Mesangial cell (primary cell): ENCODE data around the gene MBOAT7. TPM values are rescaled to one million over a fixed set of nuclear protein-coding genes. Genes with fewer than 3 reads are reported as not detected.

ENCODE experiments used
- total RNA-seq: library from RNA; depleted of rRNA; stranded (reverse); fragments of >200 nt; gene quantifications from 2 replicates; pipeline ENCODE4 v1.2.3, GENCODE V29; 2015

The MBOAT7 gene, protein sequence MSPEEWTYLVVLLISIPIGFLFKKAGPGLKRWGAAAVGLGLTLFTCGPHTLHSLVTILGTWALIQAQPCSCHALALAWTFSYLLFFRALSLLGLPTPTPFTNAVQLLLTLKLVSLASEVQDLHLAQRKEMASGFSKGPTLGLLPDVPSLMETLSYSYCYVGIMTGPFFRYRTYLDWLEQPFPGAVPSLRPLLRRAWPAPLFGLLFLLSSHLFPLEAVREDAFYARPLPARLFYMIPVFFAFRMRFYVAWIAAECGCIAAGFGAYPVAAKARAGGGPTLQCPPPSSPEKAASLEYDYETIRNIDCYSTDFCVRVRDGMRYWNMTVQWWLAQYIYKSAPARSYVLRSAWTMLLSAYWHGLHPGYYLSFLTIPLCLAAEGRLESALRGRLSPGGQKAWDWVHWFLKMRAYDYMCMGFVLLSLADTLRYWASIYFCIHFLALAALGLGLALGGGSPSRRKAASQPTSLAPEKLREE
- total RNA-seq, result 140 and 150 TPM in 2 replicates

DNA sequence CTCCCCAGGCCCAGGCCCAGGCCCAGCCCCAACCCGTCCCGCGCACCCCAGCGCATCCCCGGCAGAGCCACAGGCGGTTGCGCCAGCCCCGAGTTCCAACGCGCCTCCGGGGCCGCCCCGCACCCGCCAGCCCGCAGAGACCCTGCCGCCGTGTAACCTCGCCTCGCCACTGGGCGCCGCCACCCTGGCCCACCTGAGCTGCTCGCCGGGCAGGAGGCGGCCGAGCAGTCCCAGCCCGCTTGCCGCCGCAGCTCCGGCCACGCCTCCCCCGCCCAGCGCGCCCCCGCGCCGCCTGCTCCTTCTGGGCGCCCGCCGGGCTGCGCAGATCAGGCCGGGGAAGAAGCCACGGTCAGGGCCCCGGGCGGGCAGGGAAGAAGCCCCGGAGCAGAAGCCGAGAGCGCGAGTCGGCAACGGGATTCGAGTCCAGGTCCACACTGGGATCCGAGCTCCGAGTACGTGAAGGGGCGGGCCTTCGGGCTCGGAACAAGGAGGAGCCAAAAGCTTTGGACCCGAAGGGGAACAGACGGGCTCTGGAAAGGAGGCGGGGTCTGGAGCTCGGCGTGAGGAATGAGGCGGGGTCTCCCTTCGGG lies at the start of gene MBOAT7:
TSS of gene MBOAT7 (minus strand) at position 436 of the 590 bp plus-strand sequence. CDS start 1,072 bp downstream, outside the sequence.

DNA sequence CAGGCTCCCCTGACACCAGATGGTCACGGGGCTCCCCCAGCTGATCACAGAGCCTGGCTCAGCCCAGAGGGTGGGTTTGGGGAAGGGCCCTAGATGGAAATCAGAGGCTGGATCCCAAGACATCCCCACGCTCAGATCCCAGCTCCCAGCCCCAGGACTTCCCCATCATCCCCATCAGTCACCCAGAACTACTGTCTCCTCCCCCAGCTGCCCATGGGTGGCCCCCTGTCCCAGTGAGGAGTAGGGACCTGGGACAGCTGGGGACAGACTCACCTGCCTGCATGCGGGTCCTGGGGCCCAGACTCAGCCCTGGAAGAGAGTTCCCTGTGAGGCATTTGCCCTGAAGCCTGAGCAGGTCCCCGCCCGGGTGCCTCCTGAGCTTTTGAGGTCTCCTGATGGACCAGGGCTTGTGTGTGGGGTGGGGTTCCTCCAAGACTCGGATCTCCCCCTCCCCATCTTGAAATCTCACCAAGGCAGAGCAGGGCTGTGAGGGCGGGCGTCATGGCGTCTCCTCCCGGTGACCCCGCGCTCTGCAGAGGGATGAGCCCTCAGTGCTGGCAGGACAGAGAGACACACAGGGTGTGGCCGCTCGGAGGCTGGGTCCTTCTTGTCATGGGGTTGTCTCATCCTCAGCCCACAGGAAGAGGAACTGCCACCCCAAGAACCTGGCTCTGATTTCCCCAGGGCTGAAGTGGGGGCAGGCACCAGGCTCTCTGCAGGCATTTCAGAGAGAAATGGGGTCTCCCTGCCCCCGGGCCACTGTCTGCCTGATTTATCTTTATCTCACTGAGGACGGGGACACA lies 33.3 kb upstream of the MBOAT7 start, which contains the start of gene LILRB3:
TSS of gene LILRB3 (minus strand) at position 534 of the 803 bp plus-strand sequence. CDS start at position 503, 31 bp downstream.

DNA sequence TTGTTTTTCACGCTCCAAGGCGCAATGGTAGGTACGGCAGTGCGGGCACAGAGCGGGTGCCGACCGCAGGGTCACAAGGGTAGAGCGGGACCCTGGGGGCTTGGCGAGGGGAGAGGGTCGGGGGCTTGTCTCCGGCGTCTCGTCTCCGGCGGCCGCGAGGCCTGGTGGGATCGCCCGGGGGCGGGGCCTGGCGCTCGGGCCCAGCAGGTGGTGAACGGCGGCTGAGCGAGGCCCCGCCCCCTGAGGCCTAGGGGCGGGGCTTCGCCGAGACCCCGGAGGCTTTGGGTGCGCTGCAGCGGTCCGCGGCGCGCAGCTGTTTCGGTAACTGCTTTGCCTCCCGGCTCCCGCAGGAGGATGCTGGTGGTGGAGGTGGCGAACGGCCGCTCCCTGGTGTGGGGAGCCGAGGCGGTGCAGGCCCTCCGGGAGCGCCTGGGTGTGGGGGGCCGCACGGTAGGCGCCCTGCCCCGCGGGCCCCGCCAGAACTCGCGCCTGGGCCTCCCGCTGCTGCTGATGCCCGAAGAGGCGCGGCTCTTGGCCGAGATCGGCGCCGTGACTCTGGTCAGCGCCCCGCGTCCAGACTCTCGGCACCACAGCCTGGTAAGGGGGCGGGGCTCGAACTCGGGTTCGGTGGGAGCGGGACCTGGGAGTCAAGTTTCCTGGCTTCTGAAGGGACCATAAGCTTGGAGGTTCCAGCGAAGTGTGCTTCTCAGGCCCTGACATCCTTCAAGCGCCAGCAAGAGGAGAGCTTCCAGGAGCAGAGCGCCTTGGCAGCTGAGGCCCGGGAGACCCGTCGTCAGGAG lies 1.8 kb upstream of the MBOAT7 start, which contains the start of gene TSEN34:
TSS of gene TSEN34 (plus strand) at position 298 of the 800 bp plus-strand sequence. CDS start at position 355, 57 bp downstream.

DNA sequence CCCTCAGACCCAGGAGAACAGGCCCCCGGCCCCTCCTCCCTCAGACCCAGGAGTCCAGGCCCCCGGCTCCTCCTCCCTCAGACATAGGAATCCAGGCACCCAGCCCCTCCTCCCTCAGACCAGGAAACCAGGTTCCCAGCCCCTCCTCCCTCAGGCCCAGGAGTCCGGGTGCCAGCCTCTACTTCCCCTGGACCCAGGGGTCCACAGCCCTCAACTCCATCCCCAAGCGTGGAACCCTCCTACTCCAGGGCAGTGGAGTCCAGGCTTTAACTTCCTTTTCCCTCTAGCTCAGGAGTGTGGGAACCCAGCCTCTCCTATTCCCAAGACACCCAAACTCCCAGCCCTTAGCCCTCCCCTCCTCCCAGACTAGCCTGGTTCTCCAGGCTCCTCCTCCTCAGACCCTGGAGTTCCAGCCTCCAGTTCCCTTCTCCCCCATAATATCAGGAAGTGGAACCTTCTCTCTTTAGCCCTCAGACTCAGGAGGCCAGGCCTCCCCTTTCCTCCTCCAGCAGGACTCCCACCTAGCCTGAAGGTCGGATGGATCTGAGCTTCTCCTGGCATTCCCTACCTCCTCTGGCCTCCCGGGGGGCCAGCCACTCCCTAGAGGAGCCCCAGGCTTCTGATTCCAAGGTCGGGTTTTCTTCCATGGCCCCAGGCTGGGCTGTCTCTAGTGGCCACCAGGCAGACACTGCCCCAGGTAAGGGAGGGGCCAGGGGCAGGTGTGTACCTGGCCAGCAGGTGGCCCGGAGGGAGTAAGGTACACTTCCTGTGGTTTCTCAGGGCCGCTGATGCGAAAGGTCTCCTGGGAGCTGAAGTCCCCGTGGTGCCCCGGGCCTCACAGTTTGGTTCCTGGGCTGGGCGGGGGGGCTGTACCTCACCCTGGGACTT lies 16.7 kb downstream of the MBOAT7 start, which contains the start of gene TMC4:
TSS of gene TMC4 (minus strand) at position 690 of the 888 bp plus-strand sequence. CDS start at position 647, 43 bp downstream.

DNA sequence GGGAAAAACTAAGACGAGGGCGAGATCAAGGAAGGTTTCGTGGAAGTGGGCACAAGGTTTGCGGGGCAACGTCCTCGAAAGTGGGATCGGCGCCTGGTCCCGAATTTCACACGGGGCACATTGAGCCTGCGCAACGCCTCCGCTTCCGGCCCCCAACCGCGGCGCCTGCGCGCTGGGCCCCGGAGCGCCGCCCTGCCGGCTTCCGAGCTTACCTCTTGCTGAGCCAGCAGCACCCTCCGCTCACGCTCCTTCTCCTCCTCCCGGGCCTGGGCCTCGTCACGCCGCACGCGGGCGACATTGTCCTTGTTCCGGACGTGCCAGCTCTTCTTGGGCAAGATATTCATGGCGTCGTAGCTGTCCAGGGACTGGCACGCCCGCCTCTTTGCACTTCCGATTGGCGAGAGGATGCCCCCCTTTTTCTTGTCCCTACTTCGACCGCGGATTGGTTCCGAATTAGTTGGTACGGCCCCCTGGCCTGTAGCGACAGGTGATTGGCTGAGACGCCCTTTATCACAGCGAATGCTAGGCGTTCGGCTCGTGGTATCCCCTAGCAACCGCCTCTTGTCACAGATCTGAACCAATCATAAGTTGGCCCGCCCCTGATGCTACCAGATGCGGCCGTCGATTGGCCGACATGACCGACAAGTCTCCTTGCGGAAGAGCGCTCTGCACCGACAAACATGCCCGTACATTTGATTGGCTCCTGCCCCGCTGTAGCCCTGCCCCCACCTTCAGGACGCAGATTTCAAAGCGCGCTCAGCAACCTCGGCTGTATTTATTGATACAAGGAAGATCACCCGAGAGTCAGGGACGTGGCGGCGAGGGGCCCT lies 29.8 kb downstream of the MBOAT7 start, which contains the start of gene LENG1:
TSS of gene LENG1 (minus strand) at position 370 of the 830 bp plus-strand sequence. CDS start at position 344, 26 bp downstream.

DNA sequence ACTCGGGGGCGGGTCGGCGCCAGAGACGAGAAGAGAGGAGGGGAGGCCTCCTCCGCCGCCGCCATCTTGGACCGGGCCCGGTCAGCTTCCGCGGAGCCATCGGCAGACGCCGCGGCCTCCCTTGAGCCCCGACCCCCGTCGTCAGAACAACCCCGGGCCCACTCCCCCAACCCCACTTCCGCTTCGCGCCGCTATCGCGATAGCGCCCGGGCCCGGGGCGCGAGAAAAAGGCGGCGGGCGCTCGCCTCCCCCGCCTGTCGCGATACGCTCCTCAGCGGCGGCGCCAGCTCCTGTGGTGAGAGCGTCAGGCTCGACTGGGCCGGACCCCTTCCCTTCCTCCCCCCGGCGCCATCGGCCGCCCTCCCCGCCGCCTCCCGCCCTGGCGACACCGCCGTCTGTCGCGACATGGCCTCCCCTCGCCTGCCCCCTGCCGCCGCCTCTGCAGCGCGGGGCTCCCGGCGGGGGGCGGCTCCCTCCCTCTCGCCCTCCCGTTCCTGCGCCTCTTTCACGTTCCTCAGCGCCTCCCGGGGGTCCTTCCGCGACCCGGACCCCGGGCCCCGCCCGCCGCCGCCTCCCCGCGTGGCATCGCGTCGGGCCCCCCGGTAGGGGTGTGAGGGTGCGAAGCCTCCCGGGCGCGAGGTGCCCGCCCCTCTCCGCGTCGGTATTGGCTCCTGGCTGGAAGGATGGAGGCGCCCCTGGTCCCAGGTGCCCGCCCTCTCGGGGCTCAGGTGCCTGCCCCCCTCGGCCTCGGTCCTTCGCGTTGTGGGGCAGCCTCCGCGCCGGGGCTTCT lies 51.5 kb downstream of the MBOAT7 start, which contains the start of gene CNOT3:
TSS of gene CNOT3 (plus strand) at position 64 of the 790 bp plus-strand sequence. CDS start 5,217 bp downstream, outside the sequence.

Other genes starting within 250 kb of the MBOAT7 start
- gene CACNG8, start 226.6 kb downstream of the MBOAT7 start, total RNA-seq, result under 0.01 and 0.13 TPM in 2 replicates
- gene CACNG6, start 197.9 kb downstream of the MBOAT7 start, total RNA-seq, result 0.89 TPM in 1 of 2 replicates, not detected in the other
- gene VSTM1, start 125.7 kb downstream of the MBOAT7 start, total RNA-seq, result not detected in 2 replicates
- gene TARM1, start 108.2 kb downstream of the MBOAT7 start, total RNA-seq, result not detected in 2 replicates
- 1.5 TPM in 1 of 2 replicates, not detected in the other for gene OSCAR, start 88.8 kb downstream of the MBOAT7 start, total RNA-seq
- gene NDUFA3, start 86.7 kb downstream of the MBOAT7 start, total RNA-seq, result 38.1 and 79.7 TPM in 2 replicates
- gene TFPT, start 73.9 kb downstream of the MBOAT7 start, total RNA-seq, result 15.0 and 16.8 TPM in 2 replicates
- 75.3 and 100 TPM in 2 replicates for gene PRPF31, start 73.8 kb downstream of the MBOAT7 start, total RNA-seq
- 17.9 and 20.4 TPM in 2 replicates for gene CNOT3, start 51.8 kb downstream of the MBOAT7 start, total RNA-seq
- gene LENG1, start 29.9 kb downstream of the MBOAT7 start, total RNA-seq, result 3.5 and 5.2 TPM in 2 replicates
- gene TMC4, start 16.4 kb downstream of the MBOAT7 start, total RNA-seq, result 4.1 TPM in 1 of 2 replicates, not detected in the other
- gene TSEN34, start 1.7 kb upstream of the MBOAT7 start, total RNA-seq, result 106 and 125 TPM in 2 replicates
- gene RPS9, start 11.3 kb upstream of the MBOAT7 start, total RNA-seq, result 1,803 and 1,860 TPM in 2 replicates
- 1.1 TPM in 1 of 2 replicates, not detected in the other for gene LILRB3, start 33.4 kb upstream of the MBOAT7 start, total RNA-seq
- gene LILRA6, start 53.2 kb upstream of the MBOAT7 start, total RNA-seq, result not detected in 2 replicates
- gene LILRB5, start 67.7 kb upstream of the MBOAT7 start, total RNA-seq, result not detected in 2 replicates
- not detected in 2 replicates for gene LILRB2, start 91.5 kb upstream of the MBOAT7 start, total RNA-seq
- gene LILRA5, start 123.6 kb upstream of the MBOAT7 start, total RNA-seq, result not detected in 2 replicates
- gene LILRA4, start 149.6 kb upstream of the MBOAT7 start, total RNA-seq, result not detected in 2 replicates
- not detected in 2 replicates for gene LAIR1, start 175.4 kb upstream of the MBOAT7 start, total RNA-seq
- not detected in 2 replicates for gene TTYH1, start 225.9 kb upstream of the MBOAT7 start, total RNA-seq